ENCODE measurements around the gene CDH16.
A peak's percentile ranks its signal among the peaks of the same experiment; 100 is the strongest.

CDH16 gene

GRCh38 chr16:66918803-66919568, at the start of gene CDH16:
CDH16 (minus strand) TSS chr16:66918885; CDS start chr16:66918065, 820 bp downstream.
- Histone ChIP-seq H3K4me3 (ENCODE audit: low read depth, low read length) (no peak within 1 kb of the TSS), H3K36me3 (replicated peaks) (no peaks in the 10 kb centered on the region), H3K27me3 (replicated peaks) (peaks cover 9% of the 10 kb centered on the region), H3K27ac (no peak within 1 kb of the TSS)
- no peak for DNase-seq
- TF ChIP-seq CTCF (IDR thresholded peaks at IDR 0.05; ENCODE audit: low read depth, low read length, missing control alignments) = no peak
- in situ Hi-C loops (cut with HindIII; ENCODE audit: low pct_ligation_motif_present, low sequenced_read_pairs) = no loop called here

- TF ChIP-seq CTCF (IDR thresholded peaks at IDR 0.05; ENCODE audit: low read depth, low read length, missing control alignments) = no peak
- H3K27me3 ChIP-seq (replicated peaks) = peaks cover 2% of the 10 kb centered on the region
- no peak for DNase-seq
- in situ Hi-C loops (cut with HindIII; ENCODE audit: low pct_ligation_motif_present, low sequenced_read_pairs) = no loop called here
- no peak overlapping the region for H3K27ac ChIP-seq
- no peaks in the 10 kb centered on the region for H3K36me3 ChIP-seq (replicated peaks)
- no peak overlapping the region for H3K4me3 ChIP-seq (ENCODE audit: low read depth, low read length)
Observed at GRCh38 chr16:66964049-66964448, 45.4 kb upstream of the CDH16 start.

GRCh38 chr16:66961914-66962313, 43.2 kb upstream of the CDH16 start:
- in situ Hi-C loops (cut with HindIII; ENCODE audit: low pct_ligation_motif_present, low sequenced_read_pairs) = no loop called here
- H3K27ac ChIP-seq = no peak overlapping the region
- peaks cover 2% of the 10 kb centered on the region for H3K27me3 ChIP-seq (replicated peaks)
- no peak overlapping the region for H3K4me3 ChIP-seq (ENCODE audit: low read depth, low read length)
- H3K36me3 ChIP-seq (replicated peaks) = no peaks in the 10 kb centered on the region
- DNase-seq = no peak
- no peak for TF ChIP-seq CTCF (IDR thresholded peaks at IDR 0.05; ENCODE audit: low read depth, low read length, missing control alignments)

GRCh38 chr16:66961065-66961744, 42.5 kb upstream of the CDH16 start, which contains the start of gene CES3:
CES3 (plus strand) TSS chr16:66961266; CDS start chr16:66961308, 42 bp downstream.
- H3K27me3 ChIP-seq (replicated peaks) = peaks cover 2% of the 10 kb centered on the region
- H3K4me3 ChIP-seq (ENCODE audit: low read depth, low read length) = no peak within 1 kb of the TSS
- in situ Hi-C loops (cut with HindIII; ENCODE audit: low pct_ligation_motif_present, low sequenced_read_pairs) = no loop called here
- peak; percentile 67 for DNase-seq
- H3K27ac ChIP-seq = no peak within 1 kb of the TSS
- peak; percentile 92 for TF ChIP-seq CTCF (IDR thresholded peaks at IDR 0.05; ENCODE audit: low read depth, low read length, missing control alignments)
- H3K36me3 ChIP-seq (replicated peaks) = no peaks in the 10 kb centered on the region

GRCh38 chr16:66960270-66960669, 41.6 kb upstream of the CDH16 start:
- H3K4me3 ChIP-seq (ENCODE audit: low read depth, low read length) = no peak overlapping the region
- H3K36me3 ChIP-seq (replicated peaks) = no peaks in the 10 kb centered on the region
- H3K27me3 ChIP-seq (replicated peaks) = no peaks in the 10 kb centered on the region
- no peak for DNase-seq
- in situ Hi-C loops (cut with HindIII; ENCODE audit: low pct_ligation_motif_present, low sequenced_read_pairs) = no loop called here
- no peak for TF ChIP-seq CTCF (IDR thresholded peaks at IDR 0.05; ENCODE audit: low read depth, low read length, missing control alignments)
- no peak overlapping the region for H3K27ac ChIP-seq
